Mesenchymal stem cell (in vitro differentiated cells and primary cell): Measurements from ENCODE around the gene SNX27.
"Not testable (repeated sequence)": the region's sequence is repeated elsewhere in the genome, so short reads cannot be mapped to it uniquely, and the experiment has no call there.

ENCODE experiments used
- DNase-seq: peaks from one replicate; pipeline ENCODE4 v3.0.0-alpha.2; 2013
- H2AFZ ChIP-seq: one replicate; pipeline ENCODE4 v1.6.1; 2013; ENCODE audit warnings: low read depth, mild to moderate bottlenecking, control low read depth, inconsistent platforms, low read length, moderate library complexity
- H2AK5ac ChIP-seq: 2 replicates; pipeline ENCODE4 v1.6.1; 2013; ENCODE audit warnings: low read length, moderate library complexity, mild to moderate bottlenecking, inconsistent platforms; ENCODE audit not compliant: severe bottlenecking
- H2BK120ac ChIP-seq: one replicate; pipeline ENCODE4 v1.6.1; 2013; ENCODE audit warnings: low read depth, mild to moderate bottlenecking, inconsistent platforms, low read length, moderate library complexity
- H2BK12ac ChIP-seq, 2 experiments: one replicate each; pipeline ENCODE4 v1.6.1; 2013; ENCODE audit warnings: inconsistent platforms in 2 of 2, low read length in 2 of 2, mild to moderate bottlenecking in 2 of 2, moderate library complexity in 2 of 2, control low read depth in 1 of 2
- H2BK15ac ChIP-seq: one replicate; pipeline ENCODE4 v1.6.1; 2013; ENCODE audit warnings: mild to moderate bottlenecking, low read depth, inconsistent platforms; ENCODE audit not compliant: poor library complexity, severe bottlenecking
- H2BK5ac ChIP-seq: 2 replicates; pipeline ENCODE4 v1.6.1; 2013; ENCODE audit warnings: low read depth, mild to moderate bottlenecking, low read length, control low read depth, inconsistent platforms; ENCODE audit not compliant: poor library complexity, severe bottlenecking
- H3K14ac ChIP-seq, 2 experiments: one replicate each; pipeline ENCODE4 v1.6.1; 2013; ENCODE audit warnings: inconsistent platforms in 2 of 2, low read length in 2 of 2, control low read depth in 1 of 2, mild to moderate bottlenecking in 1 of 2, moderate library complexity in 1 of 2
- H3K18ac ChIP-seq, 2 experiments: one replicate each; pipeline ENCODE4 v1.6.1; 2013; ENCODE audit warnings: inconsistent platforms in 2 of 2, low read length in 2 of 2, control low read depth in 1 of 2, low read depth in 1 of 2, mild to moderate bottlenecking in 1 of 2
- H3K23ac ChIP-seq, 2 experiments: one replicate each; pipeline ENCODE4 v1.6.1; 2013; ENCODE audit warnings: inconsistent platforms in 2 of 2, low read length in 2 of 2, mild to moderate bottlenecking in 2 of 2, moderate library complexity in 2 of 2, control low read depth in 1 of 2
- H3K27ac ChIP-seq: 2 replicates; pipeline ENCODE4 v1.5.1; 2013; ENCODE audit warnings: mild to moderate bottlenecking, moderate library complexity, low read length, control low read depth, inconsistent platforms; ENCODE audit not compliant: poor library complexity, severe bottlenecking
- H3K27me3 ChIP-seq, 2 experiments: 2 replicates each; pipeline versions ENCODE4 v1.6.1 to v1.7.0; 2013; ENCODE audit warnings: low read length in 2 of 2, mild to moderate bottlenecking in 2 of 2, moderate library complexity in 2 of 2, control low read depth in 1 of 2, inconsistent platforms in 1 of 2; ENCODE audit not compliant: control insufficient read depth in 1 of 2, insufficient read depth in 1 of 2
- H3K36me3 ChIP-seq, 2 experiments: 2 replicates each; pipeline versions ENCODE4 v1.6.1 to v1.7.0; 2013; ENCODE audit warnings: low read length in 2 of 2, control low read depth in 1 of 2, inconsistent platforms in 1 of 2, low read depth in 1 of 2, mild to moderate bottlenecking in 1 of 2; ENCODE audit not compliant: insufficient read depth in 2 of 2, control insufficient read depth in 1 of 2
- H3K4ac ChIP-seq, 2 experiments: one replicate each; pipeline ENCODE4 v1.6.1; 2013; ENCODE audit warnings: inconsistent platforms in 2 of 2, low read length in 2 of 2, mild to moderate bottlenecking in 2 of 2, moderate library complexity in 2 of 2, control low read depth in 1 of 2, low read depth in 1 of 2
- H3K4me1 ChIP-seq: 2 replicates; pipeline ENCODE4 v1.6.1; 2013; ENCODE audit warnings: low read depth, low read length, control low read depth; ENCODE audit not compliant: control insufficient read depth, insufficient read depth
- H3K4me2 ChIP-seq: 2 replicates; pipeline ENCODE4 v1.6.1; 2013; ENCODE audit warnings: low read length, mild to moderate bottlenecking, inconsistent platforms; ENCODE audit not compliant: poor library complexity, severe bottlenecking
- H3K4me3 ChIP-seq, 2 experiments: 2 replicates each; pipeline versions ENCODE4 v1.5.1 to v1.7.0; 2013; ENCODE audit warnings: low read length in 2 of 2, mild to moderate bottlenecking in 2 of 2, control low read depth in 1 of 2, low read depth in 1 of 2; ENCODE audit not compliant: insufficient read depth in 1 of 2
- H3K79me1 ChIP-seq: replicated peaks from 2 replicates; pipeline ENCODE4 v1.6.1; 2013; ENCODE audit warnings: mild to moderate bottlenecking, control low read depth, low read length, inconsistent platforms; ENCODE audit not compliant: poor library complexity, severe bottlenecking
- H3K9ac ChIP-seq: 2 replicates; pipeline ENCODE4 v1.7.0; 2013; ENCODE audit warnings: mild to moderate bottlenecking, low read length, moderate library complexity
- H3K9me3 ChIP-seq: 2 replicates; pipeline ENCODE4 v1.7.0; 2013; ENCODE audit warnings: mild to moderate bottlenecking, low read length; ENCODE audit not compliant: control insufficient read depth
- H4K8ac ChIP-seq: one replicate; pipeline ENCODE4 v1.6.1; 2013; ENCODE audit warnings: inconsistent platforms, mild to moderate bottlenecking, low read length, moderate library complexity
- H4K91ac ChIP-seq: one replicate; pipeline ENCODE4 v1.6.1; 2013; ENCODE audit warnings: mild to moderate bottlenecking, low read length, inconsistent platforms
- WGBS: methylation state at CpG from one replicate; pipeline ENCODE4 v1.1.7; 2013; ENCODE audit warnings: mixed read lengths; 5-methylcytosine and 5-hydroxymethylcytosine counted together

Gene SNX27

GRCh38 chr1:151729157-151729965 is 117.5 kb downstream of the SNX27 start:
- H2AK5ac ChIP-seq: no peak overlapping the region
- no peak overlapping the region for H2BK12ac ChIP-seq
- no peak overlapping the region for H4K8ac ChIP-seq
- no peak overlapping the region for H2BK15ac ChIP-seq
- peaks cover under 1 to 55% of the 10 kb centered on the region in 2 experiments for H3K27me3 ChIP-seq
- peak overlapping the region; percentile 12 for H3K4me2 ChIP-seq
- H3K14ac ChIP-seq: no peak overlapping the region
- no peak overlapping the region for H4K91ac ChIP-seq
- no peaks in the 10 kb centered on the region for H3K79me1 ChIP-seq
- no peak overlapping the region for H3K4me3 ChIP-seq
- H2BK120ac ChIP-seq: no peak overlapping the region
- no peak overlapping the region for H3K23ac ChIP-seq
- no peak overlapping the region for H3K27ac ChIP-seq
- peaks cover 7% of the 10 kb centered on the region for H3K4me1 ChIP-seq
- H3K9me3 ChIP-seq: no peaks in the 10 kb centered on the region
- no peak overlapping the region for H2BK5ac ChIP-seq
- H2AFZ ChIP-seq: no peak overlapping the region
- 63% methylated on average over 10 of the region's 10 CpGs for WGBS
- H3K9ac ChIP-seq: no peak overlapping the region
- no peak overlapping the region for H3K18ac ChIP-seq
- H3K4ac ChIP-seq: no peak overlapping the region
- no peak for DNase-seq
- no peaks in the 10 kb centered on the region for H3K36me3 ChIP-seq

- Histone ChIP-seq H4K8ac (no peak overlapping the region), H2AK5ac (no peak overlapping the region), H3K27ac (no peak overlapping the region), H3K23ac (no peak overlapping the region), H2BK12ac (no peak overlapping the region), H3K27me3 (peaks cover 0 to 53% of the 10 kb centered on the region in 2 experiments), H3K4ac (no peak overlapping the region), H2AFZ (no peak overlapping the region), H3K36me3 (no peaks in the 10 kb centered on the region), H3K18ac (no peak overlapping the region), H3K9me3 (no peaks in the 10 kb centered on the region), H2BK5ac (no peak overlapping the region), H3K14ac (no peak overlapping the region), H3K4me3 (no peak overlapping the region), H3K4me2 (no peak overlapping the region), H3K4me1 (peaks cover 7% of the 10 kb centered on the region), H2BK15ac (no peak overlapping the region), H3K9ac (no peak overlapping the region), H4K91ac (no peak overlapping the region), H3K79me1 (no peaks in the 10 kb centered on the region), H2BK120ac (no peak overlapping the region)
- no peak for DNase-seq
- 95% methylated on average over 4 of the region's 4 CpGs for WGBS
These were observed 118.1 kb downstream of the SNX27 start for GRCh38 chr1:151729966-151730291.

- H3K9ac ChIP-seq: no peak overlapping the region
- no peak overlapping the region for H3K18ac ChIP-seq
- 82% methylated on average over 3 of the region's 3 CpGs for WGBS
- no peak for DNase-seq
- no peak overlapping the region for H3K4me3 ChIP-seq
- no peak overlapping the region for H2AK5ac ChIP-seq
- peaks cover 6% of the 10 kb centered on the region for H3K9me3 ChIP-seq
- no peak overlapping the region for H3K4me2 ChIP-seq
- H4K8ac ChIP-seq: no peak overlapping the region
- peak overlapping the region in 1 of 2 experiments; percentile 18 for H3K14ac ChIP-seq
- H3K23ac ChIP-seq: no peak overlapping the region
- no peak overlapping the region for H2BK5ac ChIP-seq
- H4K91ac ChIP-seq: no peak overlapping the region
- no peak overlapping the region for H2BK120ac ChIP-seq
- H3K4ac ChIP-seq: no peak overlapping the region
- H3K36me3 ChIP-seq: no peaks in the 10 kb centered on the region
- H3K79me1 ChIP-seq: no peaks in the 10 kb centered on the region
- no peak overlapping the region for H2AFZ ChIP-seq
- H3K27ac ChIP-seq: no peak overlapping the region
- H2BK12ac ChIP-seq: no peak overlapping the region
- peaks cover 0 to 29% of the 10 kb centered on the region in 2 experiments for H3K27me3 ChIP-seq
- H3K4me1 ChIP-seq: peaks cover 7% of the 10 kb centered on the region
- no peak overlapping the region for H2BK15ac ChIP-seq
These were observed 121.3 kb downstream of the SNX27 start for GRCh38 chr1:151733126-151733525.

GRCh38 chr1:151733995-151734394 is 122.1 kb downstream of the SNX27 start:
- not testable (repeated sequence) for DNase-seq, H3K79me1 ChIP-seq, H3K23ac ChIP-seq, H2AK5ac ChIP-seq, H2BK12ac ChIP-seq, H3K4ac ChIP-seq, H2BK120ac ChIP-seq, H2BK15ac ChIP-seq, H3K9me3 ChIP-seq, H2BK5ac ChIP-seq, H4K8ac ChIP-seq, H4K91ac ChIP-seq, H3K4me2 ChIP-seq, H2AFZ ChIP-seq, H3K4me3 ChIP-seq, H3K14ac ChIP-seq, H3K9ac ChIP-seq, H3K4me1 ChIP-seq, H3K27ac ChIP-seq, H3K18ac ChIP-seq, H3K36me3 ChIP-seq
- H3K27me3 ChIP-seq: peaks cover 0 to 28% of the 10 kb centered on the region in 2 experiments
- WGBS: 93% methylated on average over 9 of the region's 9 CpGs
